ENCODE results near the gene PYGL.
A peak's percentile ranks its signal among the peaks of the same experiment; 100 is the strongest.
"Not testable (repeated sequence)": the region's sequence is repeated elsewhere in the genome, so short reads cannot be mapped to it uniquely, and the experiment has no call there.

Gene PYGL

GRCh38 chr14:50957296-50957695 lies 13.0 kb upstream of the PYGL start:
- H3K4me3 ChIP-seq (ENCODE audit: low read depth, low read length), result no peak overlapping the region
- peak; percentile 73 for DNase-seq (ENCODE audit: low read depth)
- no peak for TF ChIP-seq MAX (IDR thresholded peaks at IDR 0.05; ENCODE audit: low read depth, low read length)
- TF ChIP-seq MYC (IDR thresholded peaks at IDR 0.05; ENCODE audit: low read depth, low read length), result no peak
- no peak for TF ChIP-seq POLR2A (IDR thresholded peaks at IDR 0.05; ENCODE audit: extremely low read depth, insufficient read length)
- TF ChIP-seq, protein P1, sequence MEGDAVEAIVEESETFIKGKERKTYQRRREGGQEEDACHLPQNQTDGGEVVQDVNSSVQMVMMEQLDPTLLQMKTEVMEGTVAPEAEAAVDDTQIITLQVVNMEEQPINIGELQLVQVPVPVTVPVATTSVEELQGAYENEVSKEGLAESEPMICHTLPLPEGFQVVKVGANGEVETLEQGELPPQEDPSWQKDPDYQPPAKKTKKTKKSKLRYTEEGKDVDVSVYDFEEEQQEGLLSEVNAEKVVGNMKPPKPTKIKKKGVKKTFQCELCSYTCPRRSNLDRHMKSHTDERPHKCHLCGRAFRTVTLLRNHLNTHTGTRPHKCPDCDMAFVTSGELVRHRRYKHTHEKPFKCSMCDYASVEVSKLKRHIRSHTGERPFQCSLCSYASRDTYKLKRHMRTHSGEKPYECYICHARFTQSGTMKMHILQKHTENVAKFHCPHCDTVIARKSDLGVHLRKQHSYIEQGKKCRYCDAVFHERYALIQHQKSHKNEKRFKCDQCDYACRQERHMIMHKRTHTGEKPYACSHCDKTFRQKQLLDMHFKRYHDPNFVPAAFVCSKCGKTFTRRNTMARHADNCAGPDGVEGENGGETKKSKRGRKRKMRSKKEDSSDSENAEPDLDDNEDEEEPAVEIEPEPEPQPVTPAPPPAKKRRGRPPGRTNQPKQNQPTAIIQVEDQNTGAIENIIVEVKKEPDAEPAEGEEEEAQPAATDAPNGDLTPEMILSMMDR (IDR thresholded peaks at IDR 0.05; ENCODE audit: low read depth, low read length), result no peak

DNA sequence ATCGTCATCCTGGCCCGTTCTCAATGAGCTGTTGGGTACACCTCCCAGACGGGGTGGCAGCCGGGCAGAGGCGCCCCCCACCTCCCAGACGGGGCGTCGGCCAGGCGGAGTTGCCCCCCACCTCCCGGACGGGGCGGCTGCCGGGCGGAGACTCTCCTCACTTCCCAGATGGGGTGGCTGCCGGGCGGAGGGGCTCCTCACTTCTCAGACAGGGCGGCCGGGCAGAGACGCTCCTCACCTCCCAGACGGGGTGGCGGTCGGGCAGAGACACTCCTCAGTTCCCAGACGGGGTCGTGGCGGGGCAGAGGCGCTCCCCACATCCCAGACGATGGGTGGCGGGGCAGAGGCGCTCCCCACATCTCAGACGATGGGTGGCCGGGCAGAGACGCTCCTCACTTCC lies 12.1 kb upstream of the PYGL start:
- H3K4me3 ChIP-seq (ENCODE audit: low read depth, low read length); DNase-seq (ENCODE audit: low read depth): not testable (repeated sequence)

- peak; percentile 84 for DNase-seq (ENCODE audit: low read depth)
Observed at GRCh38 chr14:50955373-50956043, 11.2 kb upstream of the PYGL start.

DNA sequence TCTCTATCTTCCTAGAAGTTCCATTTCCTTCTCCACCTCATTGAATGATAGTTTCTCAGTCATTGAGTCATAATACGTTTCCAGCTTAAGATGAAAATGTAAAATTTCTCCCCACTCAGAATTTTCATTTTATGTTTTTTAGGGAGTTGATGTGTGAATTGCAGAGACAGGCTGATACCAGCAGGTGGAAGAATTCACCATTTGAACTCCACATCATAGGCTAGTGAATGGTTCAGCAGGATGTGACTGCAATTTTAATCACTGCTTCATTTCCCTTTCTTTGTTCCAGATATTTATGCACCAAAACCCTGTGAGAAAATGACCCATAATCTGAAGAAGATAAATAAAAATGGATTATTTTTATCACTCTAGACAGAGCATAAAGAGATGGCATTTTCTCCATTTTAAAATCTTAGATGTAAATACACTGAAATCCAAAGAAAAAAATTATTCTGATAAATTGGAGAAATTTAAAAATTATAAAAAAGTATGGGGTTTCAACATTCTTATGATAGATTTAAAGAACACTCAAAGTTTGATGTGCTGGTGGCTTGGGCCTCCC lies 10.6 kb upstream of the PYGL start:
- TF ChIP-seq, protein P1 (IDR thresholded peaks at IDR 0.05; ENCODE audit: low read depth, low read length), result peak; percentile 65
- TF ChIP-seq MYC (IDR thresholded peaks at IDR 0.05; ENCODE audit: low read depth, low read length), result no peak
- H3K4me3 ChIP-seq (ENCODE audit: low read depth, low read length), result no peak overlapping the region
- DNase-seq (ENCODE audit: low read depth), result peak; percentile 66

More at GRCh38 chr14:50955373-50956043, 11.2 kb upstream of the PYGL start:
- TF ChIP-seq MAX (IDR thresholded peaks at IDR 0.05; ENCODE audit: low read depth, low read length), result 0 out of 2 replicates have a peak, but pooled peaks have one; percentile 4
- no peak for TF ChIP-seq POLR2A (IDR thresholded peaks at IDR 0.05; ENCODE audit: extremely low read depth, insufficient read length)
- TF ChIP-seq, protein P1 (IDR thresholded peaks at IDR 0.05; ENCODE audit: low read depth, low read length), result peak; percentile 38
- no peak overlapping the region for H3K4me3 ChIP-seq (ENCODE audit: low read depth, low read length)

DNA sequence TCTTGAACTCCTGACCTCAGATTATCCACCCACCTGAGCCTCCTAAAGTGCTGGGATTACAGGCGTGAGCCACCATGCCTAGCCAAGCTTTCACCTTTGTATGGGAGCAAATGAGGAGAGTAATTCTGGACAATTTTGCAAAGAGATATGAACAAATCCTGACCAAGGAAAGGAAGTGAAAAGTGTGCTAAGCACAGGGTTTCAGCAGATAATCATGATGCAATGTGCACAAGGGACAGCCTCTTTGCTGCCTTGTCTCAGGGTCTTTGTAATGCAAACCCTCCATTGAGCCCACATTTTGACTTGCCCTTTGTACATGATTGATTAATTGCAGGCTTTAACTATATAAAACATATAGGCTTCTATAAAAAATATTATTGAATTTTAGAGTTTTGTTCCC lies 9.2 kb upstream of the PYGL start:
- no peak overlapping the region for H3K4me3 ChIP-seq (ENCODE audit: low read depth, low read length)
- TF ChIP-seq POLR2A (IDR thresholded peaks at IDR 0.05; ENCODE audit: extremely low read depth, insufficient read length), result no peak
- TF ChIP-seq MYC (IDR thresholded peaks at IDR 0.05; ENCODE audit: low read depth, low read length), result no peak
- DNase-seq (ENCODE audit: low read depth), result no peak

DNA sequence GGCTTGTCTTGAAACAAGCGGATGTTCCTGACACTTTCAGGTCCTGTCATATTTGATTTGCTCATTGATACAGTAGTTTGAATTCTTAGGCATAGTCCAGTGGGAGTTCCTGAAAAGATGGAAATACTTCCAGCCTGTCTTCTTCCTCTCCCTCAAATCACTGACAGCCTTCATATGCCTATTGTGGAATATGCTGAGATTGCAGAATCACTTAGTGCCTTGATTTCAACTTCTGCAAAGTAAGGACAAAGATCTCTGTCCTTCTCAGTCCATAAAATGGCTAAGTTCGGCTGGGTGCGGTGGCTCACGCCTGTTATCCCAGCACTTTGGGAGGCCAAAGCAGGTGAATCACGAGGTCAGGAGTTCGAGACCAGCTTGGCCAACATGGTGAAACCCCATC lies 6.7 kb upstream of the PYGL start:
- DNase-seq (ENCODE audit: low read depth), result no peak
- TF ChIP-seq MAX (IDR thresholded peaks at IDR 0.05; ENCODE audit: low read depth, low read length), result no peak
- TF ChIP-seq, protein P1 (IDR thresholded peaks at IDR 0.05; ENCODE audit: low read depth, low read length), result no peak
- TF ChIP-seq POLR2A (IDR thresholded peaks at IDR 0.05; ENCODE audit: extremely low read depth, insufficient read length), result no peak
- TF ChIP-seq MYC (IDR thresholded peaks at IDR 0.05; ENCODE audit: low read depth, low read length), result no peak
- no peak overlapping the region for H3K4me3 ChIP-seq (ENCODE audit: low read depth, low read length)

DNA sequence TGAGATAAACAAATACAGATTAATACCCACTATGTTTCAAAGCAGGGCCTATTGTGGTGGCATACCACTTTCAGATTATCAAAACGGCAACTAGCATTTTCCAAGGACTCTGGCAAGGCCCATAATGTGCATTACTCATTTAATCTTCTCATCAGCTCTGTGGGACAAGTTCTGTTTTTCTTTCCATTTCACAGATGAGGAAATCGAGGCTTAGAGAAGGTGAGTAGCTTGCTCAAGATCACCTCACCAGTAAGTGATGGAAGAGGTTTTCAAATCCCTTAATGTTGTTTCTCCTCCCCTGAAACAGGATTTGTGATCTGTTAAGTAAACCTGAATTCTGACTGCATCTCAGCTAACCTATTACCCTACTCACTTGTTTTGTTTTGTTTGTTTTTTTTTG lies 3.9 kb upstream of the PYGL start:
- TF ChIP-seq MAX (IDR thresholded peaks at IDR 0.05; ENCODE audit: low read depth, low read length), result no peak
- TF ChIP-seq POLR2A (IDR thresholded peaks at IDR 0.05; ENCODE audit: extremely low read depth, insufficient read length), result no peak
- no peak for TF ChIP-seq MYC (IDR thresholded peaks at IDR 0.05; ENCODE audit: low read depth, low read length)
- TF ChIP-seq, protein P1 (IDR thresholded peaks at IDR 0.05; ENCODE audit: low read depth, low read length), result no peak
- no peak overlapping the region for H3K4me3 ChIP-seq (ENCODE audit: low read depth, low read length)
- no peak for DNase-seq (ENCODE audit: low read depth)
